Neutrophil (primary cell): Measurements from ENCODE around the gene ELMO1.

Experiments
- H3K27ac ChIP-seq: fragments of 200-600 bp; sonication (generic); 2 replicates; pipeline ENCODE4 v1.5.1; 2016; ENCODE audit warnings: mild to moderate bottlenecking, moderate library complexity
- H3K27me3 ChIP-seq: fragments of 200-600 bp; sonication (generic); 2 replicates; pipeline ENCODE4 v1.6.0; 2016; ENCODE audit warnings: mild to moderate bottlenecking
- H3K36me3 ChIP-seq: fragments of 200-600 bp; sonication (generic); 2 replicates; pipeline ENCODE4 v1.5.1; 2017
- H3K4me1 ChIP-seq, 2 experiments: fragments of 200-600 bp in 1 of 2; sonication (generic) in 1 of 2; 1 replicate in 1 of 2; 2 replicates in 1 of 2; pipeline versions ENCODE4 v1.5.1 to v1.6.1; 2013 to 2016; ENCODE audit warnings: low read depth in 1 of 2, low read length in 1 of 2, mild to moderate bottlenecking in 1 of 2, moderate library complexity in 1 of 2; ENCODE audit not compliant: control insufficient read depth in 1 of 2, insufficient read depth in 1 of 2
- H3K4me3 ChIP-seq, 2 experiments: fragments of 200-600 bp in 1 of 2; sonication (generic) in 1 of 2; 1 replicate in 1 of 2; 2 replicates in 1 of 2; pipeline ENCODE4 v1.5.1; 2013 to 2016; ENCODE audit warnings: low read depth in 1 of 2, low read length in 1 of 2, mild to moderate bottlenecking in 1 of 2, moderate library complexity in 1 of 2
- H3K9me3 ChIP-seq: fragments of 200-600 bp; sonication (generic); 2 replicates; pipeline ENCODE4 v1.5.1; 2016
- TF ChIP-seq, protein P1 (sequence below): fragments of 200-600 bp; sonication (generic); IDR thresholded peaks from 2 replicates; pipeline ENCODE4 v1.5.1; 2016; ENCODE audit warnings: antibody characterized with exemption

ELMO1 gene

DNA sequence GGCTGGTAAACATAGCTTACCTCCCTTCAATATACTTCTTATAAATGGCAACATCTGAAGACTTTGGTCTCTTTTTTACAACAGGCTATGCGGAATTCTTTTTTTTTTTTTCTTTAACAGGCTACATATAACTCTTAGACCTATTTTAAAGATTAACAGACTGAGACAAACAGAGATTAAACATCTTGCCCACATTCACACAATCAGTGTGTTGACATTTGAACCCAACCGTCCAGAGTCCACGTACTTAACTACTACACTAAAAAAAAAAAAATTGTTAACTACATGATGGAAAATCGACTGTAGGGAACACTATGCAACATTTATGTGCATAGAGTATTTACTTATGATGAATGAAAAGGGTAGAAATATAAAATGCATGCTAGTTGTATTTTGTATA lies 298.5 kb downstream of the ELMO1 start:
- H3K27ac ChIP-seq: no peak overlapping the region

DNA sequence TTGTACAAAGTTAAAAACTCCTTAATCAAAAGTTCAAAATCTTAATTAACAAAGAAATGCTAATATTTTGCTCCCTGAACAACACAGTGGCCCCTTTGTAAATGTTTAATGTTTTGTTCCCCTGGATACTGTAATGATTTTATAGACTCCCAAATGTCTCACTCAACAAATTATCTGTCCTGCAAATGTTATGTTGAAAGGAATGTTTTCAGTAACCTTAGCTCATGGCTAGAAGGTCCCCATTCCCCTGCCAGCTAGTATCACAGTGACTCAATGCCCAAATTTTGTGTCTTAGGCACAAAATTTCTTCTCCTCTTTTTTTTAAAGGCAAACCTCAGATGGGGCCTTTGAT lies 298.9 kb downstream of the ELMO1 start:
- peaks cover 32% of the 10 kb centered on the region for H3K36me3 ChIP-seq
- H3K27me3 ChIP-seq: no peaks in the 10 kb centered on the region
- no peak overlapping the region for H3K4me3 ChIP-seq
- H3K27ac ChIP-seq: no peak overlapping the region
- TF ChIP-seq, protein P1, sequence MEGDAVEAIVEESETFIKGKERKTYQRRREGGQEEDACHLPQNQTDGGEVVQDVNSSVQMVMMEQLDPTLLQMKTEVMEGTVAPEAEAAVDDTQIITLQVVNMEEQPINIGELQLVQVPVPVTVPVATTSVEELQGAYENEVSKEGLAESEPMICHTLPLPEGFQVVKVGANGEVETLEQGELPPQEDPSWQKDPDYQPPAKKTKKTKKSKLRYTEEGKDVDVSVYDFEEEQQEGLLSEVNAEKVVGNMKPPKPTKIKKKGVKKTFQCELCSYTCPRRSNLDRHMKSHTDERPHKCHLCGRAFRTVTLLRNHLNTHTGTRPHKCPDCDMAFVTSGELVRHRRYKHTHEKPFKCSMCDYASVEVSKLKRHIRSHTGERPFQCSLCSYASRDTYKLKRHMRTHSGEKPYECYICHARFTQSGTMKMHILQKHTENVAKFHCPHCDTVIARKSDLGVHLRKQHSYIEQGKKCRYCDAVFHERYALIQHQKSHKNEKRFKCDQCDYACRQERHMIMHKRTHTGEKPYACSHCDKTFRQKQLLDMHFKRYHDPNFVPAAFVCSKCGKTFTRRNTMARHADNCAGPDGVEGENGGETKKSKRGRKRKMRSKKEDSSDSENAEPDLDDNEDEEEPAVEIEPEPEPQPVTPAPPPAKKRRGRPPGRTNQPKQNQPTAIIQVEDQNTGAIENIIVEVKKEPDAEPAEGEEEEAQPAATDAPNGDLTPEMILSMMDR: no peak
- H3K9me3 ChIP-seq: no peaks in the 10 kb centered on the region
- H3K4me1 ChIP-seq: no peaks in the 10 kb centered on the region

More for the DNA sequence above, 298.5 kb downstream of the ELMO1 start:
- no peaks in the 10 kb centered on the region for H3K4me1 ChIP-seq
- no peaks in the 10 kb centered on the region for H3K9me3 ChIP-seq
- H3K4me3 ChIP-seq: no peak overlapping the region
- TF ChIP-seq, protein P1: no peak
- H3K36me3 ChIP-seq: peaks cover 32% of the 10 kb centered on the region
- no peaks in the 10 kb centered on the region for H3K27me3 ChIP-seq

DNA sequence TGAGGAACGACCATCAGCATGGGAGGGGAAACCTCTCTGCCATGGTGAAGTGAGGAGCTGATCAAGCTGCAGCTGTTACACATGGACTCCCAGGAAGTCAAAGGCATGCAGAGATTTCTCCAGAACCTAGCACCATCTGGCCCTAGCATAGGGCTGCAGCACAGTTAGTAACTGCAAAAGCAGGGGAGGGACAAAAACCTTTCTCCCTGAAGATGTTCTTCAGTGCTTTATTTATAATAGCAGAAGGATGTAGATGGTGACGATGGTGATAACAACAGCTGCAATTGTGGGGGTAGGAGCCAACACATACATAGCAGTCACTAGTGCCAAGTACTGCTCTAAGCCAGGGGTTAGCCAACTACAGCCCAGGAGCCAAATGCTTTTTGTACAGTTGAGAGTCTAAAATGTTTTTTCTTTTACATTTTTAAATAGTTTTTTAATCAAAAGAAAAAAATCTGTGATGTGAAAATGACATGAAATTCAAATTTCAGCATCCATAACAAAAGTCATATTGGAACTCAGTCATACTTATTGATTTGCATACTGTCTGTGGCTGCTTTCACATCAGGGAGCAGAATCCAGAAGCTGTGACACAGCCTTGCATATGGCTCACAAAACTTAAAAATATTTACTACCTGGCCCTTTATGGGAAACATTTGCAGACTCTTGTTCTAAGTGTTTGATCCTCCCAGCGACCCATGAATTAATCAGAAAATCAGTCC lies 299.5 kb downstream of the ELMO1 start:
- Histone ChIP-seq H3K4me3 (no peak overlapping the region), H3K4me1 (no peaks in the 10 kb centered on the region), H3K27me3 (no peaks in the 10 kb centered on the region), H3K27ac (no peak overlapping the region), H3K9me3 (no peaks in the 10 kb centered on the region), H3K36me3 (peaks cover 32% of the 10 kb centered on the region)
- TF ChIP-seq, protein P1: no peak

DNA sequence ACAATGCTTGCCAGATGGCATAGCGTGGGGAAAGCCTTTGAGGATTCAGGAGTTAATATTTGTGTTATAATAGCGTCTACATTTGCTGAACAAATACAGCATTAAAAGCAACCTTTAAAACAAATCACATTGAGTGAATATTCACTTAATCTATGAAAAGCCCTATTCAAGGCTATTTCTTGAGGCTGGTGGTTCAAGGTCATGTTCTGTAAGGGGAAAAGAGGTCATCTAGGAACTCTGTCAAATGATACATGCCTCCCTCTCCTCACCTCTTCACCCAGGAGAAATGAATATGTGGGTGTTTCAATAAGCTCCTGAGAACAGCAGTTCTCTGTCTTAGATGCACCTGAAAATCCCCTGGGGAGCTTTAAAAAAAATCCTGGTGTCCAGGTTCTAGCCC lies 303.0 kb downstream of the ELMO1 start:
- TF ChIP-seq, protein P1: no peak
- no peak overlapping the region for H3K27ac ChIP-seq
- no peaks in the 10 kb centered on the region for H3K27me3 ChIP-seq
- H3K36me3 ChIP-seq: peaks cover 5% of the 10 kb centered on the region
- H3K9me3 ChIP-seq: no peaks in the 10 kb centered on the region
- H3K4me1 ChIP-seq: no peaks in the 10 kb centered on the region
- H3K4me3 ChIP-seq: no peak overlapping the region

DNA sequence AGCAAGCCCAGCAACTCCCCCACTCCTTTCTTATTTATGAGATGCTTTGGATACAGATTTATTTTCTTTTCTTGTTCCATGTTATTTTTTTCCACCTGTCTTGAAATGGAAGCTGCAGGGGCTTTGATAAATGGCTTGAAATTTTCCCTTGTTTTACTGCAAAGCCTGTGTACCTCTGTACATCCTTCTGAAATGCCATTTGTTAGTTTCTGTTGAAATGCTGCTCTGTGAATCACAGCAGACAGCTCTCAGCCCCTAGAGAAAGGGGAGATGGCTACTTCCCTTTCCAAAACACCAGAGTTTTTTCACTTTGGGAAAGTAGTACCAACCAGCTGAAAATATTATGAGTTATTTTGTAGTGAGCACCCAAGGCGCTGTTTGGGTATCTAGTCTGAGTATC lies 304.2 kb downstream of the ELMO1 start:
- H3K27ac ChIP-seq: no peak overlapping the region
- H3K27me3 ChIP-seq: no peaks in the 10 kb centered on the region
- H3K9me3 ChIP-seq: no peaks in the 10 kb centered on the region
- H3K4me1 ChIP-seq: no peaks in the 10 kb centered on the region
- peaks cover 5% of the 10 kb centered on the region for H3K36me3 ChIP-seq
- no peak overlapping the region for H3K4me3 ChIP-seq
- TF ChIP-seq, protein P1: no peak
